ENCODE data around the gene CDHR3. TPM values are rescaled to one million over a fixed set of nuclear protein-coding genes. Genes with fewer than 3 reads are reported as not detected.
A peak's percentile ranks its signal among the peaks of the same experiment; 100 is the strongest.

CDHR3 gene
- total RNA-seq, 1 donor from 2014 or later, result 1.4 TPM

GRCh38 chr7:105989191-105989590, 26.1 kb downstream of the CDHR3 start:
- DNase-seq (ENCODE audit: low spot score), result no peak
- Histone ChIP-seq H4K20me1 (ENCODE audit: low read depth) (no peaks in the 10 kb centered on the region), H3K36me3 (no peaks in the 10 kb centered on the region), H2AFZ (replicated peaks) (no peak overlapping the region), H3K9ac (no peak overlapping the region), H3K27me3 (peaks cover 4% of the 10 kb centered on the region), H3K4me2 (peak overlapping the region; percentile 70), H3F3A (ENCODE audit: low read depth) (peaks cover 35% of the 10 kb centered on the region), H3K4me3 (no peak overlapping the region), H3K79me2 (ENCODE audit: low read depth) (no peaks in the 10 kb centered on the region), H3K4me1 (peaks cover 62% of the 10 kb centered on the region), H3K9me3 (ENCODE audit: low read depth) (no peaks in the 10 kb centered on the region), H3K27ac (no peak overlapping the region)
- H3K4me1 Mint-ChIP-seq, result peaks cover 48% of the 10 kb centered on the region
- H3K27ac Mint-ChIP-seq, result no peak overlapping the region
- TF ChIP-seq CTCF (IDR thresholded peaks at IDR 0.05), result no peak
- no peak for TF ChIP-seq EZH2phosphoT487 (IDR thresholded peaks at IDR 0.05)
- no peak for TF ChIP-seq EZH2 (IDR thresholded peaks at IDR 0.05)
- H3K4me3 Mint-ChIP-seq, result no peak overlapping the region
- H3K36me3 Mint-ChIP-seq, result no peaks in the 10 kb centered on the region
- peaks cover 2% of the 10 kb centered on the region for H3K27me3 Mint-ChIP-seq (ENCODE audit: insufficient read depth, low read depth)
- no peaks in the 10 kb centered on the region for H3K9me3 Mint-ChIP-seq

DNA sequence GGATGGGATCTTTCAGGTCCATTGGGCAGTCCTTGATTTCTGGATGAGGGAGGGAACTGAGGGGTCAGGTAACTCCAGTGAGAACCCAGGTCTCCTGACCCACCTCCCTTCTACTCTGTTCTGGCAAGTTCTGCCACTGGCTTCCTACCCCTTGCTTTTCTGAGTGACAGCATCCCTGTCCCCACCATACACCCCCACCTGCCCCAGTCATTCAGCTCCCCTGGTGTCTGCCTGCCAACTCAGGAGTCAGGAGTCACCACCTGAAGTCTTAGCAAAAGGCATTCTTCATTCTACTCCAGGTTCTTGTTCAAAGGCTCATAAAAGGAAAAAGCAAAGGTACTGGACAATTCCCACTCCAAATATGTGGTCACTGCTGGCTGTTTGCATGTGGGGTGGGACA, 26.6 kb downstream of the CDHR3 start:
- H3K9me3 ChIP-seq (ENCODE audit: low read depth), result no peaks in the 10 kb centered on the region
- H3K4me3 ChIP-seq, result no peak overlapping the region
- H3K9me3 Mint-ChIP-seq, result no peaks in the 10 kb centered on the region
- no peaks in the 10 kb centered on the region for H3K36me3 ChIP-seq
- peaks cover 46% of the 10 kb centered on the region for H3K4me1 Mint-ChIP-seq
- no peak overlapping the region for H2AFZ ChIP-seq (replicated peaks)
- peaks cover 60% of the 10 kb centered on the region for H3K4me1 ChIP-seq
- no peaks in the 10 kb centered on the region for H3K79me2 ChIP-seq (ENCODE audit: low read depth)
- peaks cover 4% of the 10 kb centered on the region for H3K27me3 ChIP-seq
- no peak overlapping the region for H3K4me3 Mint-ChIP-seq
- H3K27me3 Mint-ChIP-seq (ENCODE audit: insufficient read depth, low read depth), result peaks cover 2% of the 10 kb centered on the region
- H4K20me1 ChIP-seq (ENCODE audit: low read depth), result no peaks in the 10 kb centered on the region
- H3F3A ChIP-seq (ENCODE audit: low read depth), result peaks cover 35% of the 10 kb centered on the region
- no peak overlapping the region for H3K27ac ChIP-seq
- no peak for DNase-seq (ENCODE audit: low spot score)
- peak overlapping the region; percentile 70 for H3K4me2 ChIP-seq
- TF ChIP-seq EZH2phosphoT487 (IDR thresholded peaks at IDR 0.05) (no peak), EZH2 (IDR thresholded peaks at IDR 0.05) (no peak), CTCF (IDR thresholded peaks at IDR 0.05) (no peak)
- no peak overlapping the region for H3K9ac ChIP-seq
- H3K36me3 Mint-ChIP-seq, result no peaks in the 10 kb centered on the region
- H3K27ac Mint-ChIP-seq, result peak overlapping the region; percentile 22

GRCh38 chr7:105990141-105990540, 27.1 kb downstream of the CDHR3 start:
- Histone ChIP-seq H3K9me3 (ENCODE audit: low read depth) (no peaks in the 10 kb centered on the region), H3K27ac (no peak overlapping the region)
- peaks cover 44% of the 10 kb centered on the region for H3K4me1 Mint-ChIP-seq

More at GRCh38 chr7:105990141-105990540, 27.1 kb downstream of the CDHR3 start:
- Mint-ChIP-seq H3K27ac (peak overlapping the region; percentile 22), H3K27me3 (ENCODE audit: insufficient read depth, low read depth) (peaks cover 2% of the 10 kb centered on the region), H3K4me3 (no peak overlapping the region), H3K36me3 (no peaks in the 10 kb centered on the region), H3K9me3 (no peaks in the 10 kb centered on the region)
- H3K4me1 ChIP-seq, result peaks cover 56% of the 10 kb centered on the region
- DNase-seq (ENCODE audit: low spot score), result no peak
- no peak overlapping the region for H3K4me3 ChIP-seq
- TF ChIP-seq CTCF (IDR thresholded peaks at IDR 0.05) (no peak), EZH2 (IDR thresholded peaks at IDR 0.05) (no peak), EZH2phosphoT487 (IDR thresholded peaks at IDR 0.05) (no peak)
- H3F3A ChIP-seq (ENCODE audit: low read depth), result peaks cover 35% of the 10 kb centered on the region
- H3K27me3 ChIP-seq, result peaks cover 4% of the 10 kb centered on the region
- no peak overlapping the region for H3K9ac ChIP-seq
- H4K20me1 ChIP-seq (ENCODE audit: low read depth), result no peaks in the 10 kb centered on the region
- no peaks in the 10 kb centered on the region for H3K36me3 ChIP-seq
- H3K79me2 ChIP-seq (ENCODE audit: low read depth), result no peaks in the 10 kb centered on the region
- no peak overlapping the region for H2AFZ ChIP-seq (replicated peaks)
- peak overlapping the region; percentile 70 for H3K4me2 ChIP-seq

All from neural progenitor cell (in vitro differentiated cells).